IPS-18c (cell line): ENCODE data around the gene LHX4.

ENCODE experiments used
- H3K4me3 ChIP-seq: 2 replicates; pipeline ENCODE4 v1.7.0; 2013; ENCODE audit warnings: low read depth, mild to moderate bottlenecking, low read length, moderate library complexity; ENCODE audit not compliant: insufficient read depth
- H3K9me3 ChIP-seq: one replicate; pipeline ENCODE4 v1.6.1; 2013; ENCODE audit warnings: mild to moderate bottlenecking, low read length, moderate library complexity; ENCODE audit not compliant: control insufficient read depth, insufficient read depth

The LHX4 gene

GRCh38 chr1:180248731-180249681, 18.9 kb downstream of the LHX4 start:
- H3K4me3 ChIP-seq = no peak overlapping the region
- no peaks in the 10 kb centered on the region for H3K9me3 ChIP-seq

DNA sequence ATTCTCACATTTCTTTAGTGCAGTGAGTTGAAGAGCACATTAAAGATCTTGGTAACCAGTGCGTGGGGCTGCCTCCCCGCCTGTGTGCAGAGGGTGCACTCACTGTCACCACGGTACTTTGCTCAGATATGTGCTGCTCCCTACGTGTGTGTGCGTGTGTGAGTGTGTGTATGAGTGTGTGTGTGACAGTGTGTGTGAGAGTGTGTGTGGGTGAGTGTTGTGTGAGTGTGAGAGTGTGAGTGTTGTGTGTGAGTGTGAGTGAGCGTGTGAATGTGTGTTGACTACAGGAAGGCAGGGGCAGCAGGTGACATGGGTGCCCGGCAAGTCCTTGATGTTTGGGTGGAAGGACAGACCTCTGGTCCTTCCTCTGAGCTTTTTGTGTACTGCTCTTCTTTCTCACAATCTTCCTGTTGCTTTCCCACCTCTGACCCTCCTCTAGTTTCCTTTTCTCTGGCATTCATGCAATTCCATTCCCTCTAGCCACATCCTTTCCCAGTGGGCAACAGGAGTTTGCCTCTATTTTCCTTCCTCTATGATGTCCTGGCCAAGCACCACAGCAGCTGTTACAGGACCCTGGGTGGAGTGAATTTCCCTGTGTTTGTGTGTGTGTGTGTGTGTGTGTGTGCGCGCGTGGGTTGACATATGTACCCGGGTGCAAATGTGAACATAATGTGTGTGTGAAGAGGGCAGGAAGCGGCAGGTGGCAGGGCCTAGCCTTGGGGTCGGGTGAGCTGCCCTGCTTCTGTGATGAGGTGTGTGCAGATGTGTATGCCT, 19.8 kb downstream of the LHX4 start:
- no peak overlapping the region for H3K4me3 ChIP-seq
- no peaks in the 10 kb centered on the region for H3K9me3 ChIP-seq

GRCh38 chr1:180250499-180250770, 20.4 kb downstream of the LHX4 start:
- H3K9me3 ChIP-seq = no peaks in the 10 kb centered on the region
- no peak overlapping the region for H3K4me3 ChIP-seq

DNA sequence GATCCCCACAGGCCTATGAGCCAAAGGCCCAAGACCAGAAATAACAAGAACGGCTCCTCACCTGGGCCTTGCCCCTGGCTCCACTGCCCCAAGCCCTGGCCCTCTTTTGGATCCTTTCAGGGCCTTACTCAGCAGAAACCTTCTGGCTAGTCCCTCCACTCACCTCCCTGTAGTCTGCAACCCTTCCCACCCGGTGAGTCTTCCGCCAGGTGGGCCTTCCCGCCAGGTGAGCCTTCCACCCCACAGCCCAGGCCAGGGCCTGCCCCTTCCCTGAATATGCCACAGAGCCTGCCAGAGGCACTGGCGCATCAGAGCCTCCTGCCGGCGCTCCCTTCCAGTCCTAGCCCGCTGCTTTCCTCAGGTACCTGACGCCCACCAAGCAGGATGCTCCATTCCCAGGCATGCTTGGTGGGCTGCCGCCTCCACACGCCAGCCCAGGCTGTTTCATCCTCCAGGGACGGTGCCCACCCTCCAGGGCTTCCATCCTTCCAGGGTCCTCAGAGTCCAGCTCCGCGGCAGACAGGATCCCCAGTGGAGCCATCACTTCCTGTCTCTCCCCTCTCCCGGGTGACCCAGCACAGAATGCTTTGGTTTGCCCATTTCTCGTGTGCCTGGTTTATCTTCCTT, 20.9 kb downstream of the LHX4 start:
- Histone ChIP-seq H3K9me3 (no peaks in the 10 kb centered on the region), H3K4me3 (no peak overlapping the region)

GRCh38 chr1:180251526-180252305, 21.7 kb downstream of the LHX4 start:
- Histone ChIP-seq H3K4me3 (no peak overlapping the region), H3K9me3 (no peaks in the 10 kb centered on the region)

DNA sequence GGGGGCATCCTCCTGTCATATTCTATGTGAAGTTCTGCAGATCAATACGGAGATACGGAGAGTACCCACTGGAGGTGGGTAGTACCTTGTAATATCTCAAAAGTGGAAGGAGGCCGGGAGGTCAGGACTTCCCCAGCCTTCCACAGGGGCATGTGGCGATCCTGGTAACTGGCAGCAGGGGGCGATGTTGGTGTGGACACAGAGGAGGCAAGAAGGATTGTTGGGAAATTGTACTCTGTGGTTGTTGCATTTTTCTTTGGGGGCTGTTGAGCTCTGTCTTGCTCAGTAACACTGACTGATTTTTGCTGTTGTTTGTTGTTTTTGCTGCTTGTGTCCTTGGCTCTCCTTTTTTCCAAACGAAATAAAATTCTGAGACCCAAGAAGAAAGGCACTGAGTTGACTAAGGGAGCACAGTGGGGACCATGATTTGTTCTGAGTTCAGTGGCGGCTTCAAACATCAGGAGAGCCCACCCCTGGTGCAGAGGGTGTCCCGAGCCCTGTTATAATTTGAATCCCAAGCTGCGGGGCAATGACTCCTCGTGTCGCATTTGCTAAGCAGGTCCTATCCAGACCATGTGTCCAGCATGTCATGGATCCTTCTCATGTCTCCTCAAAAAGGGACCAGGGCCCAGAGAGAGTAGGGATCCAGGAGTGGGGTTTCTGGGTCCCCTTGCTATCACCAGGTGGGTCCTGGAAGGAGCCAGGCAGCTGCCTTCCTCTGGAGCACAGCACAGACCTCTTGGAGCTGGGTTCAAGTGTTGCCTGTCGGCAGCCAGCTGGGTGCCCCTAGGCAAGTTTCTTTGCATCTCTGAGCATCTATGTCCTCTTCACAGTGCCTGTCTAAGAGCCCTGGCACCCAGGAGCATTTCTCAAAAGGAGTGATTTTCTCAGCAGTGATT, 22.8 kb downstream of the LHX4 start:
- Histone ChIP-seq H3K9me3 (no peaks in the 10 kb centered on the region), H3K4me3 (no peak overlapping the region)

DNA sequence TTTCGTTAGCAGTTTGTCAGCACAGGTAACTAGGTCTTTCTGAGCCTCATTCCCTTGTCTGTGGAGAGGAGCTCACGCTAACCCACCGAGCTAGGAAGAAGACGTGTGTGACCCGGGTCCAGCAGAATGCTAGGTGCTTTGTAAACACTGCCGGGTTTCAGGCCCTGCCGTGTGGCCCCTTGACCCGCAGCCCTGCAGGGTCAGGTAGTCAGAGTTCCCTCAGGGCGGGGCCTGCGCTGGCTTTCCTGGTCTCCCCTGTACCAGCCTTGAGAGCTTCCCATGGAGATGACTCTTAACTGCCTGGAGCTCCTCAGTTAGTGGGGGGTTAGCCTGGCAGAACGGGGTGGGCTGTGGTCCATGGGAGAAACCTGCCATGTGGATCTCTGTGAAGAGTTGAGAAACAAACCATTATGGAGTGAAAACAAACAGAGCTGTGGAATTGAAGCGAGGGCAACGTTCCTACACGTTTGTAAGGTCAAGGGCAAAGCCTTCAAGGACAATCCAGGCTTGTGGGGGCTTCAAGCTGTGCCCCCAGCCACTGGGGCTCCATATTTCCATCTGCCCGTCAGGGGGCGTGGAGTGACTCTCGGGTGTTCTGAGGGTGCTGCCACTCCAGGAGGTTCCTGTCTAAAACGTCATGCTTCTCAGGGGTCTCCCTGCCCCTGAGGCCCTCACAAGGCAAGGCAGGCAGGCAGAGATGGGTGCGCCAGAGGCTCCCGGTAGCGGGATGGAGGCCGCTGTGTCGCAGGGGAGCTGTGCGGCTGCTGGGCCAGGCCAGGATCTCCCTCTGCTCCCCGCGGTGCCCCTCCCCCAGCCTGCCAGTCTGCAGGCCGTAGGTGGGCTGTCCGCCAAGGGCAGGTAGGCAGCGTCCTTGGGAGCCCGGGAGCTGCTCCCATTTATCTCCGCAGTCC, 23.8 kb downstream of the LHX4 start:
- no peak overlapping the region for H3K4me3 ChIP-seq
- H3K9me3 ChIP-seq = no peaks in the 10 kb centered on the region

GRCh38 chr1:180254496-180254819, 24.4 kb downstream of the LHX4 start:
- H3K4me3 ChIP-seq = no peak overlapping the region
- H3K9me3 ChIP-seq = no peaks in the 10 kb centered on the region

DNA sequence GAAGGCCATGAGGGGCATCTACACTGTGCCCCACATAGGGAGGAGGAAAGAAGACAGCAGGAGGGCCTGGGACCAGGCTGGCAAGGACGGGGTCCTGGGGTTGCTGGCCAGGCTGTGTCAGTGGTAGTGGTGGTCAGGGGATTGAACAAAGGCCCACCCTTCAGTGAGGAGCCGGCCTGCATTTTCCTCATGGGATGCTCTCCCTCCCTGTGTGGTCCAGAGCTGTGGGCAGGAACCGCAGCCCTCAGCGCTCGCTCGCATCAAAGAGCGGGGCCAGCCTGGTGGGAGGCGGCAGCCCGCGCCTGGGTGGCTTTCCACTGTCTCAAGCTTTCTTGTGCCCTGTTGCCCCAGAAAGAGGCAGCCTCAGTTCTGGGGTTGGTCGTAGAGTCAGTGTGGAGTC, 24.8 kb downstream of the LHX4 start:
- Histone ChIP-seq H3K4me3 (no peak overlapping the region), H3K9me3 (no peaks in the 10 kb centered on the region)

DNA sequence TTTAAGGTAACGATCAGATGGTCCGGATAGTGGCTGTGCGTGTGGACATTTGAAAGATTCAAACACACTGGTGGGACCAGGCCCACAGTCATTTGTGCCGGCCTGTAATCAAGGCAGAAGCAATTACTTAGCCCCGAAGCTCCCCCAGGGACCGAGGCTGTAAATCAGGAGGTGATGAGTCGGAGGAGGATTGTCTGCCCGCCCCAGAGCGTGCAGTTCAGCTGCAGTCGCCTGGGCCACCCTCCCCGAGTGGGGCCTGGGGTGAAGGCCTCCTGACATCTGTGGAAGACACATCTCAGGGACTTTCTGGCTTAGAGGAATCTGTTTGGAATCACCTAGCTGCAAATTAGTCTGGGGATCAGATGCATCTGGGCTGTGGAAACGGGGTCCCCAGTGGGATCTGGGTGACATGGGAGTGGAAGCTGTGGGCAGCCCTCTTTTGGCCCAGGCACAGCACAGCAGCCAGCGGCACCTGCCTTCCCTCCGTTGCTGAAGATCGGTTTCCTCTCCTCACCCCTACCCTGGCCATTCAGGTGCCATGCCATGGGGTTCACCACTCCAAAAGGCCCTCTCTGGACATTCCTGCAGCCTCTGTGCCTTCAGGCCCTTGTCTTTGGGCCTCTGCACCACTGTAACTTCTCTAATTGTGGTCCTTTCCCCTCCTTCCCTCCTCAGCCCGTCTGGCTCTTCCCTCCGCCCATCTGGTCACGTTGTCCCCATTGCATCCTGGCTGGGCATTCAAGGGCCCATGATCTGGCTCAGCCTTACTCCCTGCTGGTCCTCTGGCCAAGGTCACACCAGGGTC, 25.7 kb downstream of the LHX4 start:
- Histone ChIP-seq H3K9me3 (no peaks in the 10 kb centered on the region), H3K4me3 (no peak overlapping the region)

- no peak overlapping the region for H3K4me3 ChIP-seq
Measured at GRCh38 chr1:180256341-180257027, 26.4 kb downstream of the LHX4 start.

DNA sequence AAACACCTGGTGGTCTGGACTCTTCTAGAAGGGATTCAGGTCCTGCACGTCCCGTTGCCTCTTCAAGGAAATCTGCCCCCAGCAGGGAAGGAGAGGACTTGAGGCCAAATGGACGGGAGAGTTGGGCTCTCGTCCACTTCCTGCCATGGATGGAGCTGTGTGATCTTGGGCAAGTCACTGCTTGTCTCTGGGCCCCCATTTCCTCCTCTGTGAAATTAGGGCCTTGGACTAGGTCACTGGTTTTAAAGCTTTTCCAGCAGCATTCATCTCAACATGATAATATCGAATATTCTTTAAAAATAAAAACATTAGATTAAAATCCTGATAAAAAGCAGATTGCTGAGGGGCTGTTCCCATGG, 26.9 kb downstream of the LHX4 start:
- Histone ChIP-seq H3K9me3 (no peaks in the 10 kb centered on the region), H3K4me3 (no peak overlapping the region)

More at GRCh38 chr1:180256341-180257027, 26.4 kb downstream of the LHX4 start:
- no peaks in the 10 kb centered on the region for H3K9me3 ChIP-seq

DNA sequence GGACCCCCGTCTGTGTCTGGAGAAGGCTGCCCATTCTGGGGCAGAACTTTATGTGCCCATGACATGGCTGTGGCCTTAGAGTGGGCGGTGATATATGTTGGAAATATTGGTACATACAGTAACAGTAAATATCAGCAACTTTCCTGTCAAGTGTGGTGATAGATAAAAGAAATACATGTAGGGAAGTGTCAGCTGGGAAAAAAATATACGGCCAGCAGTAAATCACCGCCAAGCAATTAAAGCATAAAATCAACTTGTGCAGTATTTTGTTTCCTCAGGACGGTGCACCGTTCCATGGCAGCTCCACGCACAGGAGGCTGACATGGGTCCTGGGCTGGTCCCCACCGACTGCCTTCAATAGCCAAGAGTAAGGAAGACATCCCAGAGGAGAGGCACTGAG, 27.4 kb downstream of the LHX4 start:
- no peak overlapping the region for H3K4me3 ChIP-seq
- H3K9me3 ChIP-seq = no peaks in the 10 kb centered on the region

DNA sequence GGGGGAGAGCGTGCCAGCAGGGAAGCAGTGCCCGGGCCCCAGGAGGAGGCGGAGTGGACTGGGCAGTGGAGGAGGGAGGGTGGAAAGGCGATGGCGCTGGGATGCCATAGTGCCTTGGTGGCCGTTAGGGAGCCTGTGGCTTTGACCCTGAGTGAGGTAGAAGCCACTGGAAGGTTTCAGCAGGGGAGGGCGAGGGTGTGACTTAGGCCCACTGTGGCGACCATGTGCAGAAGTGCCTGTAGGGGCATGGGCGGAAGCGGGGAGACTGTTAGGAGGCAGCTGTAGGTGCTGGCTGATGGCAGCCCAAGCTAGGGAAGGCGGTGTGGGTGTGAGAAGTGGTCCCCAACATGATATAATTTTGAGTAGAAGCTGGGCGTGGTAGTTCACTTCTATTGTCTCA, 28.2 kb downstream of the LHX4 start:
- Histone ChIP-seq H3K9me3 (no peaks in the 10 kb centered on the region), H3K4me3 (no peak overlapping the region)

GRCh38 chr1:180258935-180259334, 28.9 kb downstream of the LHX4 start:
- Histone ChIP-seq H3K4me3 (no peak overlapping the region), H3K9me3 (no peaks in the 10 kb centered on the region)
